Stimulated activated CD4-positive, alpha-beta T cell treated with anti-CD3 and anti-CD28 coated beads, Interleukin-15, amount 100 ng/mL, for 24 hours (primary cell): ENCODE results near the gene TICAM1.

Source experiments
- DNase-seq: peaks from one replicate; pipeline ENCODE4 v3.0.0-alpha.2; 2020

TICAM1 gene

GRCh38 chr19:4768934-4769777, 62.4 kb downstream of the TICAM1 start:
- DNase-seq = peak; percentile 83
